Measurements from ENCODE around the gene INHBC.
A peak's percentile ranks its signal among the peaks of the same experiment; 100 is the strongest.
"Not testable (repeated sequence)": the region's sequence is repeated elsewhere in the genome, so short reads cannot be mapped to it uniquely, and the experiment has no call there.

Gene INHBC

GRCh38 chr12:57491393-57492280, 57.1 kb downstream of the INHBC start:
- Mint-ChIP-seq H3K27ac (peak overlapping the region in 1 of 2 donors; percentile 50), H3K4me3 (no peak overlapping the region), H3K36me3 (ENCODE audit: insufficient read depth) (peaks cover 58% of the 10 kb centered on the region), H3K9me3 (no peaks in the 10 kb centered on the region), H3K27me3 (no peaks in the 10 kb centered on the region), H3K4me1 (ENCODE audit: low read depth in 2 of 2) (peaks cover 19 to 23% of the 10 kb centered on the region in 2 donors)
- ATAC-seq (replicated peaks) (no peak), DNase-seq (no peak)

- not testable (repeated sequence) for H3K4me3 Mint-ChIP-seq; DNase-seq; ATAC-seq (replicated peaks); H3K27ac Mint-ChIP-seq; H3K9me3 Mint-ChIP-seq; H3K27me3 Mint-ChIP-seq
- Mint-ChIP-seq H3K36me3 (ENCODE audit: insufficient read depth) (peaks cover 79% of the 10 kb centered on the region), H3K4me1 (ENCODE audit: low read depth in 2 of 2) (peaks cover 8 to 15% of the 10 kb centered on the region in 2 donors)
These were observed 60.6 kb downstream of the INHBC start for GRCh38 chr12:57495051-57495701.

- DNase-seq: no peak
- H3K9me3 Mint-ChIP-seq: no peaks in the 10 kb centered on the region
- H3K27ac Mint-ChIP-seq: no peak overlapping the region
- peaks cover 78% of the 10 kb centered on the region for H3K36me3 Mint-ChIP-seq (ENCODE audit: insufficient read depth)
- peaks cover 7 to 16% of the 10 kb centered on the region in 2 donors for H3K4me1 Mint-ChIP-seq (ENCODE audit: low read depth in 2 of 2)
- H3K27me3 Mint-ChIP-seq: no peaks in the 10 kb centered on the region
- ATAC-seq (replicated peaks): no peak
- H3K4me3 Mint-ChIP-seq: no peak overlapping the region
These were observed 62.2 kb downstream of the INHBC start for GRCh38 chr12:57496822-57497221.

- DNase-seq (no peak), ATAC-seq (replicated peaks) (no peak)
- Mint-ChIP-seq H3K4me3 (no peak overlapping the region), H3K27me3 (no peaks in the 10 kb centered on the region), H3K9me3 (no peaks in the 10 kb centered on the region), H3K4me1 (ENCODE audit: low read depth in 2 of 2) (peaks cover 7 to 19% of the 10 kb centered on the region in 2 donors), H3K36me3 (ENCODE audit: insufficient read depth) (peaks cover 78% of the 10 kb centered on the region), H3K27ac (peak overlapping the region; percentile 11 to 16)
These were observed 62.9 kb downstream of the INHBC start for GRCh38 chr12:57497223-57498131.

GRCh38 chr12:57498132-57498502, 63.5 kb downstream of the INHBC start:
- no peak overlapping the region for H3K4me3 Mint-ChIP-seq
- H3K36me3 Mint-ChIP-seq (ENCODE audit: insufficient read depth): peaks cover 79% of the 10 kb centered on the region
- no peaks in the 10 kb centered on the region for H3K27me3 Mint-ChIP-seq
- no peaks in the 10 kb centered on the region for H3K9me3 Mint-ChIP-seq
- H3K4me1 Mint-ChIP-seq (ENCODE audit: low read depth in 2 of 2): peaks cover 7 to 19% of the 10 kb centered on the region in 2 donors
- ATAC-seq (replicated peaks) (no peak), DNase-seq (no peak)
- peak overlapping the region; percentile 11 to 16 for H3K27ac Mint-ChIP-seq

- peak overlapping the region in 1 of 2 donors; percentile 11 for H3K27ac Mint-ChIP-seq
- peaks cover 7 to 19% of the 10 kb centered on the region in 2 donors for H3K4me1 Mint-ChIP-seq (ENCODE audit: low read depth in 2 of 2)
- DNase-seq: no peak
- no peak for ATAC-seq (replicated peaks)
- H3K9me3 Mint-ChIP-seq: no peaks in the 10 kb centered on the region
- no peaks in the 10 kb centered on the region for H3K27me3 Mint-ChIP-seq
- H3K4me3 Mint-ChIP-seq: no peak overlapping the region
- peaks cover 83% of the 10 kb centered on the region for H3K36me3 Mint-ChIP-seq (ENCODE audit: insufficient read depth)
These were observed 64.0 kb downstream of the INHBC start for GRCh38 chr12:57498571-57498970.

GRCh38 chr12:57500213-57500612, 65.6 kb downstream of the INHBC start:
- Mint-ChIP-seq H3K4me3 (no peak overlapping the region), H3K27ac (no peak overlapping the region), H3K36me3 (ENCODE audit: insufficient read depth) (peaks cover 90% of the 10 kb centered on the region), H3K4me1 (ENCODE audit: low read depth in 2 of 2) (peaks cover 7 to 19% of the 10 kb centered on the region in 2 donors), H3K27me3 (no peaks in the 10 kb centered on the region), H3K9me3 (no peaks in the 10 kb centered on the region)
- no peak for DNase-seq
- no peak for ATAC-seq (replicated peaks)

Measured in effector memory CD8-positive, alpha-beta T cell (primary cell).